ENCODE measurements around the gene DDC.

DDC gene

GRCh38 chr7:50454968-50455367 lies 110.2 kb downstream of the DDC start:
- no peak for ATAC-seq

GRCh38 chr7:50450590-50451032 lies 114.6 kb downstream of the DDC start:
- ATAC-seq (peak; percentile 11), DNase-seq (peak; percentile 35)

More at GRCh38 chr7:50454968-50455367, 110.2 kb downstream of the DDC start:
- DNase-seq = no peak

- ATAC-seq (peak; percentile 91), DNase-seq (peak; percentile 88)
Observed at GRCh38 chr7:50449881-50450589, 115.2 kb downstream of the DDC start, which contains the start of gene FIGNL1. TSS of gene FIGNL1 (minus strand) at chr7:50450350. CDS start at chr7:50447287, 3,063 bp downstream.

- ATAC-seq = no peak
Observed at GRCh38 chr7:50449501-50449880, 115.7 kb downstream of the DDC start.

GRCh38 chr7:50448823-50449222 lies 116.4 kb downstream of the DDC start:
- ATAC-seq = peak; percentile 17
- DNase-seq = no peak

More at GRCh38 chr7:50449501-50449880, 115.7 kb downstream of the DDC start:
- DNase-seq = no peak

GRCh38 chr7:50446542-50446960 lies 118.7 kb downstream of the DDC start:
- ATAC-seq (peak; percentile 42), DNase-seq (no peak)

GRCh38 chr7:50436133-50436806 lies 128.9 kb downstream of the DDC start:
- ATAC-seq (no peak), DNase-seq (no peak)

GRCh38 chr7:50431722-50432305 lies 133.4 kb downstream of the DDC start:
- ATAC-seq = no peak
- no peak for DNase-seq

- ATAC-seq (no peak), DNase-seq (no peak)
Observed at GRCh38 chr7:50431316-50431715, 133.9 kb downstream of the DDC start.

- ATAC-seq (no peak), DNase-seq (no peak)
Observed at GRCh38 chr7:50428911-50429310, 136.3 kb downstream of the DDC start.

- ATAC-seq (no peak), DNase-seq (no peak)
Observed at GRCh38 chr7:50427518-50427917, 137.7 kb downstream of the DDC start.

GRCh38 chr7:50426280-50427045 lies 138.7 kb downstream of the DDC start:
- DNase-seq (no peak), ATAC-seq (no peak)

GRCh38 chr7:50425318-50425717 lies 139.9 kb downstream of the DDC start:
- ATAC-seq (no peak), DNase-seq (no peak)

- DNase-seq (no peak), ATAC-seq (no peak)
Observed at GRCh38 chr7:50423860-50424259, 141.3 kb downstream of the DDC start.

GRCh38 chr7:50422858-50423257 lies 142.3 kb downstream of the DDC start:
- DNase-seq = no peak
- no peak for ATAC-seq

- ATAC-seq (no peak), DNase-seq (no peak)
Observed at GRCh38 chr7:50421043-50421442, 144.2 kb downstream of the DDC start.

- no peak for DNase-seq
- ATAC-seq = no peak
Observed at GRCh38 chr7:50418526-50419290, 146.5 kb downstream of the DDC start.

GRCh38 chr7:50418086-50418515 lies 147.1 kb downstream of the DDC start:
- ATAC-seq (peak; percentile 97), DNase-seq (peak; percentile 79)

- DNase-seq = no peak
- ATAC-seq = no peak
Observed at GRCh38 chr7:50416527-50417182, 148.6 kb downstream of the DDC start.

GRCh38 chr7:50415844-50416364 lies 149.3 kb downstream of the DDC start:
- DNase-seq (no peak), ATAC-seq (no peak)

GRCh38 chr7:50413561-50413960 lies 151.6 kb downstream of the DDC start:
- no peak for DNase-seq
- ATAC-seq = no peak

Measured in stimulated activated naive CD8-positive, alpha-beta T cell treated with anti-CD3 and anti-CD28 coated beads, Interleukin-15, Interleukin-2, amounts not matched to agents 100 U/mL and 50 U/mL, for 24 hours (primary cell).